ENCODE results near the gene MICU1.
"Not testable (repeated sequence)": the region's sequence is repeated elsewhere in the genome, so short reads cannot be mapped to it uniquely, and the experiment has no call there.

The MICU1 gene

GRCh38 chr10:72552857-72553256 lies 73.0 kb downstream of the MICU1 start:
- TF ChIP-seq SNAI2 (CRISPR knock-in tag; IDR thresholded peaks at IDR 0.05) (no peak), ISL1 (CRISPR knock-in tag; IDR thresholded peaks at IDR 0.05) (0 out of 2 replicates have a peak, but pooled peaks have one; percentile 27)
- ATAC-seq = no peak

- TF ChIP-seq BACH2 (CRISPR knock-in tag; IDR thresholded peaks at IDR 0.05; ENCODE audit: borderline replicate concordance) = no peak
- no peak for TF ChIP-seq SNAI2 (CRISPR knock-in tag; IDR thresholded peaks at IDR 0.05)
- TF ChIP-seq ZNF8 (CRISPR knock-in tag; IDR thresholded peaks at IDR 0.05) = no peak
- no peak for TF ChIP-seq OSR1 (CRISPR knock-in tag; IDR thresholded peaks at IDR 0.05)
- TF ChIP-seq ARNTL (CRISPR knock-in tag; IDR thresholded peaks at IDR 0.05; ENCODE audit: borderline replicate concordance, low read depth) = no peak
- TF ChIP-seq, protein P1, sequence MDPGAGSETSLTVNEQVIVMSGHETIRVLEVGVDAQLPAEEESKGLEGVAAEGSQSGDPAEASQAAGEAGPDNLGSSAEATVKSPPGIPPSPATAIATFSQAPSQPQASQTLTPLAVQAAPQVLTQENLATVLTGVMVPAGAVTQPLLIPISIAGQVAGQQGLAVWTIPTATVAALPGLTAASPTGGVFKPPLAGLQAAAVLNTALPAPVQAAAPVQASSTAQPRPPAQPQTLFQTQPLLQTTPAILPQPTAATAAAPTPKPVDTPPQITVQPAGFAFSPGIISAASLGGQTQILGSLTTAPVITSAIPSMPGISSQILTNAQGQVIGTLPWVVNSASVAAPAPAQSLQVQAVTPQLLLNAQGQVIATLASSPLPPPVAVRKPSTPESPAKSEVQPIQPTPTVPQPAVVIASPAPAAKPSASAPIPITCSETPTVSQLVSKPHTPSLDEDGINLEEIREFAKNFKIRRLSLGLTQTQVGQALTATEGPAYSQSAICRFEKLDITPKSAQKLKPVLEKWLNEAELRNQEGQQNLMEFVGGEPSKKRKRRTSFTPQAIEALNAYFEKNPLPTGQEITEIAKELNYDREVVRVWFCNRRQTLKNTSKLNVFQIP (CRISPR knock-in tag; IDR thresholded peaks at IDR 0.05; ENCODE audit: borderline replicate concordance, low read depth) = no peak
- TF ChIP-seq ZFP3 (CRISPR knock-in tag; IDR thresholded peaks at IDR 0.05) = no peak
- no peak for TF ChIP-seq CREB5 (CRISPR knock-in tag; IDR thresholded peaks at IDR 0.05; ENCODE audit: low read depth)
- no peak for TF ChIP-seq ZNF70 (CRISPR knock-in tag; IDR thresholded peaks at IDR 0.05)
- no peak for ATAC-seq
Measured at GRCh38 chr10:72550239-72550638, 75.6 kb downstream of the MICU1 start.

DNA sequence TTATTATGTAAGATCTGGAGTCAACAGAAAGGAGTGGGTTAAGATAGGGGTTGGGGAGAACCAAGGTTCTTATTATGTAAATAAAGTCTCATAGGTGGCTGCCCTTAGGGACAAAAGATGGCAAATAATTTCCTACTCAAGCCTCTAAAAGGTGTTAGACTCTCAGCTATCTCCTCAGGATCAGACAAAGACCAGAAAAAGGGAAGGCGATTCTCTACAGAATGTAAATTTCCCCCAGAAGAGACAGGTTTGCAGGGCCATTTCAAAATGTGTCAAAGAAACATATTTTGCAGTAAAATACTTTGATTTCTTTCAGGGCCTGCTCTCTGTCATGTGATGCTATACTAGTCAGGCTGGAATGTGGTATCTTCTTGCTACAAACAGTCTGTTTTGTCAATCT lies 80.3 kb downstream of the MICU1 start:
- TF ChIP-seq CSDC2 (CRISPR knock-in tag; IDR thresholded peaks at IDR 0.05) (no peak), GLIS3 (CRISPR knock-in tag; IDR thresholded peaks at IDR 0.05) (no peak), PPARA (CRISPR knock-in tag; IDR thresholded peaks at IDR 0.05; ENCODE audit: borderline replicate concordance) (no peak), RARB (CRISPR knock-in tag; IDR thresholded peaks at IDR 0.05) (no peak), CREB5 (CRISPR knock-in tag; IDR thresholded peaks at IDR 0.05; ENCODE audit: low read depth) (no peak), SNAI2 (CRISPR knock-in tag; IDR thresholded peaks at IDR 0.05) (no peak), ZFP3 (CRISPR knock-in tag; IDR thresholded peaks at IDR 0.05) (no peak), BACH2 (CRISPR knock-in tag; IDR thresholded peaks at IDR 0.05; ENCODE audit: borderline replicate concordance) (no peak), OSR1 (CRISPR knock-in tag; IDR thresholded peaks at IDR 0.05) (no peak), ZC3H10 (CRISPR knock-in tag; IDR thresholded peaks at IDR 0.05) (no peak), ISL1 (CRISPR knock-in tag; IDR thresholded peaks at IDR 0.05) (no peak), ARNTL (CRISPR knock-in tag; IDR thresholded peaks at IDR 0.05; ENCODE audit: borderline replicate concordance, low read depth) (no peak), TOX (CRISPR knock-in tag; IDR thresholded peaks at IDR 0.05; ENCODE audit: borderline replicate concordance) (no peak)
- TF ChIP-seq, protein P2, sequence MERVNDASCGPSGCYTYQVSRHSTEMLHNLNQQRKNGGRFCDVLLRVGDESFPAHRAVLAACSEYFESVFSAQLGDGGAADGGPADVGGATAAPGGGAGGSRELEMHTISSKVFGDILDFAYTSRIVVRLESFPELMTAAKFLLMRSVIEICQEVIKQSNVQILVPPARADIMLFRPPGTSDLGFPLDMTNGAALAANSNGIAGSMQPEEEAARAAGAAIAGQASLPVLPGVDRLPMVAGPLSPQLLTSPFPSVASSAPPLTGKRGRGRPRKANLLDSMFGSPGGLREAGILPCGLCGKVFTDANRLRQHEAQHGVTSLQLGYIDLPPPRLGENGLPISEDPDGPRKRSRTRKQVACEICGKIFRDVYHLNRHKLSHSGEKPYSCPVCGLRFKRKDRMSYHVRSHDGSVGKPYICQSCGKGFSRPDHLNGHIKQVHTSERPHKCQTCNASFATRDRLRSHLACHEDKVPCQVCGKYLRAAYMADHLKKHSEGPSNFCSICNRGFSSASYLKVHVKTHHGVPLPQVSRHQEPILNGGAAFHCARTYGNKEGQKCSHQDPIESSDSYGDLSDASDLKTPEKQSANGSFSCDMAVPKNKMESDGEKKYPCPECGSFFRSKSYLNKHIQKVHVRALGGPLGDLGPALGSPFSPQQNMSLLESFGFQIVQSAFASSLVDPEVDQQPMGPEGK (CRISPR knock-in tag; IDR thresholded peaks at IDR 0.05; ENCODE audit: borderline replicate concordance) = no peak
- no peak for ATAC-seq

DNA sequence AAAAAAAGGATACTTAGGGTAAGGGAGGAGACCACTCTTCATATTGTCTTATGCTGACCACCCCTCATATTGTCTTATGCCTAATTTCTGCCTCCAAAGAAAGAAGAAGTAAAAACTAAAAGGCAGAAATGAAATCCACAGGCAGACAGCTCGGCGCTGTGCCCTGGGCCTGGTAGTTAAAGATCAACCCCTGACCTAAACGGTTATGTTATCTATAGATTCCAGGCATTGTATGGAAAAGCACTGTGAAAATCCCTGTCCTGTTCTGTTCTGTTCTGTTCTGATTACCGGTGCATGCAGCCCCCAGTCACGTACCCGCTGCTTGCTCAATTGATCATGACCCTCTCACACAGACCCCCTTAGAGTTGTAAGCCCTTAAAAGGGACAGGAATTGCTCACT lies 82.0 kb downstream of the MICU1 start:
- ATAC-seq = not testable (repeated sequence)

DNA sequence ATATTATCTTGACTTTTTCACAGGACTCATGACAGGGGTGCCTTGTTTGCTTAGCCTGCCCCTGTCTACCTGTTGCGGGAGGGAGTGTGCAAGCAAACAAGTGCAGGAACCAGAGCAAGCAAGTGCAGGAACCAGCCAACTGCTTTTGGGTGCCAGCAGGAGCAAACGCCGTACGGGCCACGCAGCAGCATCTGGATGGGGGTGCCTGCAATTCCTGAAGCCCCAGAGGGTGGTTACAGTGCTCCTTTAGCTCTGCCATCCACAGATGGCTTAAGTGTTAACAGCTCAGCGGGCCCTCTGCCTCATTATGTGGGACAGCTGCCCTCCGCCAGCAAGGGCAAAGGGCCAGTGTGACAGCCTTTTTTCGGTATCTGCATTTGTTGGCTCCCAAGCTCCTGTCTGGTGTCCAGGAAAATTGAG lies 83.5 kb downstream of the MICU1 start:
- no peak for TF ChIP-seq TCF4 (CRISPR knock-in tag; IDR thresholded peaks at IDR 0.05; ENCODE audit: borderline replicate concordance)
- no peak for ATAC-seq

DNA sequence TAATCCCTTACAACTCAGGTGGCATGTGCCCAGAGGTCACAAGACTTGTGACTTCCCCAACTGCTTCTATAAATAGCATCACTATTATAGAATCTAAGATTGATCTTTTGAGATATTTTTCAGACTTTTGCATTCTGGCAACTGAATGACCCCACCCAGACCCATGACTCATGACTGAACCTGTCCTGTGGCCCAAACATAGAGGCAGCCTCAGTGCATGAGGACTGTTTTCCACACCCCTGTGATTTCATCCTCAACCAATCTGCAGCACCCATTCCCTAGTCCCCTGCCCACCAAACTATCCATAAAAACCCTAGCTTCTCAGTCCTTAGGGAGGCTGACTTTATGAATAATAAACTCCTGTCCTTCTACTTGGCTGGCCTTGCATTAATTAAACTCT lies 84.5 kb downstream of the MICU1 start:
- no peak for ATAC-seq

More for the DNA sequence above, 84.5 kb downstream of the MICU1 start:
- TF ChIP-seq SNAI2 (CRISPR knock-in tag; IDR thresholded peaks at IDR 0.05) = no peak
- TF ChIP-seq TCF4 (CRISPR knock-in tag; IDR thresholded peaks at IDR 0.05; ENCODE audit: borderline replicate concordance) = no peak
- no peak for TF ChIP-seq RARB (CRISPR knock-in tag; IDR thresholded peaks at IDR 0.05)
